IMR-90 (cell line): Measurements from ENCODE around the gene SLIT3. TPM values are rescaled to one million over a fixed set of nuclear protein-coding genes. Genes with fewer than 3 reads are reported as not detected.

ENCODE experiments used
- ATAC-seq: fragments of 200-7000 bp; cut with Tn5 transposase; 2 replicates; pipeline ENCODE4 v1.9.1; 2020; ENCODE audit warnings: low read depth, mild to moderate bottlenecking, moderate library complexity
- BruUV-seq: library from RNA; stranded (reverse); fragments of 400-500 nt; replicated peaks from 2 replicates; lab custom pipeline; 2021; lab: Mats Ljungman, UMichigan
- CTCF ChIA-PET: fragments of 300-600 bp; formaldehyde crosslinking; extraction: SDS; loops from one replicate; lab custom pipeline; 2021; ENCODE audit warnings: antibody characterized with exemption; lab: Yijun Ruan, JAX
- POLR2A ChIA-PET: fragments of 300-600 bp; sonication (Branson Sonifier 250); formaldehyde crosslinking; loops from one replicate; lab custom pipeline; 2022; ENCODE audit warnings: antibody characterized with exemption; ENCODE audit not compliant: unreplicated experiment; lab: Charles Lee
- DNase-seq: peaks from one replicate; pipeline ENCODE4 v3.0.0; 2013
- H2AFZ ChIP-seq: replicated peaks from 2 replicates; pipeline ENCODE3; 2013; ENCODE audit warnings: low read length, mild to moderate bottlenecking; ENCODE audit not compliant: poor library complexity
- H2AK5ac ChIP-seq: 2 replicates; pipeline ENCODE4 v1.6.1; 2013; ENCODE audit warnings: low read depth, low read length, inconsistent platforms
- H2AK9ac ChIP-seq: replicated peaks from 2 replicates; pipeline ENCODE3; 2013; ENCODE audit warnings: mild to moderate bottlenecking, low read depth, low read length, moderate library complexity; ENCODE audit not compliant: poor library complexity
- H2BK120ac ChIP-seq: 2 replicates; pipeline ENCODE4 v1.6.1; 2013; ENCODE audit warnings: low read depth, low read length, inconsistent platforms
- H2BK15ac ChIP-seq: 3 replicates; pipeline ENCODE4 v1.6.1; 2013; ENCODE audit warnings: low read depth, low read length, inconsistent platforms
- H2BK20ac ChIP-seq: 2 replicates; pipeline ENCODE4 v1.6.1; 2013; ENCODE audit warnings: low read depth, mild to moderate bottlenecking, inconsistent platforms, low read length, moderate library complexity
- H2BK5ac ChIP-seq: 2 replicates; pipeline ENCODE4 v1.6.1; 2013; ENCODE audit warnings: mild to moderate bottlenecking, low read depth, low read length, inconsistent platforms; ENCODE audit not compliant: poor library complexity, severe bottlenecking
- H3K14ac ChIP-seq: replicated peaks from 2 replicates; pipeline ENCODE4 v1.6.1; 2013; ENCODE audit warnings: low read depth, low read length, inconsistent platforms
- H3K18ac ChIP-seq: 2 replicates; pipeline ENCODE4 v1.6.1; 2013; ENCODE audit warnings: low read depth, low read length, control low read depth
- H3K23ac ChIP-seq: 2 replicates; pipeline ENCODE4 v1.6.1; 2013; ENCODE audit warnings: low read depth, low read length, inconsistent platforms
- H3K27ac ChIP-seq: 2 replicates; pipeline ENCODE4 v1.5.1; 2013; ENCODE audit warnings: mild to moderate bottlenecking, control low read depth, low read length; ENCODE audit not compliant: insufficient read depth
- H3K27me3 ChIP-seq: 2 replicates; pipeline ENCODE4 v1.6.1; 2013; ENCODE audit warnings: low read length; ENCODE audit not compliant: control insufficient read depth, insufficient read depth
- H3K36me3 ChIP-seq: 2 replicates; pipeline ENCODE4 v1.6.1; 2013; ENCODE audit warnings: low read length, mixed read lengths; ENCODE audit not compliant: control insufficient read depth, insufficient read depth
- H3K4ac ChIP-seq: 2 replicates; pipeline ENCODE4 v1.6.1; 2013; ENCODE audit warnings: low read depth, low read length, inconsistent platforms
- H3K4me1 ChIP-seq: 2 replicates; pipeline ENCODE4 v1.6.1; 2013; ENCODE audit warnings: low read length, mixed read lengths; ENCODE audit not compliant: control insufficient read depth, insufficient read depth
- H3K4me2 ChIP-seq: 2 replicates; pipeline ENCODE4 v1.6.1; 2013; ENCODE audit warnings: low read depth, mild to moderate bottlenecking, control low read depth, low read length, moderate library complexity
- H3K4me3 ChIP-seq: 2 replicates; pipeline ENCODE4 v1.5.1; 2013; ENCODE audit warnings: low read depth, mild to moderate bottlenecking, control low read depth, low read length, moderate library complexity; ENCODE audit not compliant: insufficient read depth
- H3K56ac ChIP-seq: 2 replicates; pipeline ENCODE4 v1.6.1; 2013; ENCODE audit warnings: low read length, inconsistent platforms; ENCODE audit not compliant: insufficient read depth; ENCODE audit errors: extremely low read depth
- H3K79me1 ChIP-seq, 2 experiments: 2 replicates each; pipeline ENCODE4 v1.6.1; 2013; ENCODE audit warnings: low read length in 2 of 2, inconsistent platforms in 1 of 2, low read depth in 1 of 2
- H3K9ac ChIP-seq: 2 replicates; pipeline ENCODE4 v1.6.1; 2013; ENCODE audit warnings: low read depth, low read length, control low read depth
- H3K9me1 ChIP-seq: 2 replicates; pipeline ENCODE4 v1.6.1; 2013; ENCODE audit warnings: low read length, inconsistent platforms; ENCODE audit not compliant: insufficient read depth
- H3K9me3 ChIP-seq: 2 replicates; pipeline ENCODE4 v1.6.1; 2013; ENCODE audit warnings: low read length; ENCODE audit not compliant: control insufficient read depth, insufficient read depth
- H4K20me1 ChIP-seq: 2 replicates; pipeline ENCODE4 v1.6.1; 2013; ENCODE audit warnings: low read length, inconsistent platforms; ENCODE audit not compliant: insufficient read depth
- H4K5ac ChIP-seq: 2 replicates; pipeline ENCODE4 v1.6.1; 2013; ENCODE audit warnings: mild to moderate bottlenecking, low read depth, low read length, control low read depth
- H4K8ac ChIP-seq, 2 experiments: 2 replicates each; pipeline ENCODE4 v1.6.1; 2013; ENCODE audit warnings: low read depth in 2 of 2, low read length in 2 of 2, control low read depth in 1 of 2, inconsistent platforms in 1 of 2
- H4K91ac ChIP-seq: 2 replicates; pipeline ENCODE4 v1.6.1; 2013; ENCODE audit warnings: low read depth, low read length, inconsistent platforms; ENCODE audit not compliant: insufficient read depth
- BHLHE40 ChIP-seq: fragments of 150-350 bp; IDR thresholded peaks from 2 replicates; pipeline ENCODE4 v1.6.1; 2016; ENCODE audit warnings: mild to moderate bottlenecking, low read depth, low read length
- CEBPB ChIP-seq: IDR thresholded peaks from 2 replicates; pipeline ENCODE4 v1.6.1; 2012; ENCODE audit warnings: low read depth, low read length, improper control_type of control experiment
- CTCF ChIP-seq: conservative IDR thresholded peaks from 2 replicates; pipeline ENCODE4 v1.5.1; 2012; ENCODE audit warnings: mild to moderate bottlenecking, low read depth, low read length, improper control_type of control experiment
- ELK1 ChIP-seq: fragments of 150-350 bp; IDR thresholded peaks from 2 replicates; pipeline ENCODE4 v1.6.1; 2016; ENCODE audit warnings: low read depth, mild to moderate bottlenecking, low read length, moderate library complexity, borderline replicate concordance
- FOS ChIP-seq: fragments of 150-350 bp; IDR thresholded peaks from 2 replicates; pipeline ENCODE4 v1.6.1; 2016; ENCODE audit warnings: low read depth, low read length
- MXI1 ChIP-seq: IDR thresholded peaks from 2 replicates; pipeline ENCODE4 v1.6.1; 2012; ENCODE audit warnings: low read depth, mild to moderate bottlenecking, low read length, moderate library complexity, borderline replicate concordance
- NFE2L2 ChIP-seq: fragments of 150-350 bp; IDR thresholded peaks from 2 replicates; pipeline ENCODE4 v1.6.1; 2016; ENCODE audit warnings: low read depth, mild to moderate bottlenecking, low read length
- RCOR1 ChIP-seq: IDR thresholded peaks from 2 replicates; pipeline ENCODE4 v1.6.1; 2012; ENCODE audit warnings: mild to moderate bottlenecking, low read length, improper control_type of control experiment; ENCODE audit not compliant: insufficient replicate concordance
- SMC3 ChIP-seq: fragments of 150-350 bp; IDR thresholded peaks from 2 replicates; pipeline ENCODE4 v1.6.1; 2016; ENCODE audit warnings: low read depth, mild to moderate bottlenecking, antibody characterized with exemption, low read length, moderate library complexity
- USF2 ChIP-seq: fragments of 150-350 bp; IDR thresholded peaks from 2 replicates; pipeline ENCODE4 v1.6.1; 2017; ENCODE audit warnings: mild to moderate bottlenecking, antibody characterized with exemption, low read length, low read depth
- WGBS, 2 experiments: methylation state at CpG; one replicate each; pipeline versions ENCODE4 v1.1.5 to v1.1.7; 2013; ENCODE audit warnings: missing lambda C conversion rate in 2 of 2; ENCODE audit not compliant: insufficient read length in 1 of 2; ENCODE audit errors: extremely low coverage in 2 of 2; 5-methylcytosine and 5-hydroxymethylcytosine counted together
- dilution Hi-C: fragments of 300-500 bp; cut with HindIII; formaldehyde crosslinking; loops from one replicate; pipeline ENCODE4 v1.14.3; 2018; ENCODE audit warnings: low sequenced_read_pairs; ENCODE audit not compliant: unreplicated experiment
- in situ Hi-C: fragments of 300-500 bp; cut with MboI; formaldehyde crosslinking; loops from 3 replicates; pipeline ENCODE4 v1.14.3; 2019; ENCODE audit warnings: low sequenced_read_pairs, inconsistent platforms, mixed read lengths
- intact Hi-C: fragments of 100-400 bp; cut with micrococcal nuclease; formaldehyde crosslinking; loops from 2 replicates; pipeline ENCODE4 v1.10.0; 2022
- polyA plus RNA-seq, 3 experiments: library from polyadenylated mRNA; depleted of rRNA; stranded (reverse); fragments of >200 nt; gene quantifications; 2 replicates each; pipeline ENCODE4 v1.2.3, GENCODE V29; 2012; ENCODE audit warnings: low replicate concordance in 1 of 3
- total RNA-seq: library from RNA; depleted of rRNA; stranded (reverse); fragments of >200 nt; gene quantifications from 2 replicates; pipeline ENCODE4 v1.2.3, GENCODE V29; 2012

Gene SLIT3
- total and polyA plus RNA-seq, 2 of the 4 experiments (the other 2 are of a cell fraction): 0.18 to 0.50 TPM

- no peak overlapping the region for H3K23ac ChIP-seq
- dilution Hi-C loops: no loop called here
Measured at GRCh38 chr5:168887931-168888330, 413.0 kb downstream of the SLIT3 start.

More at GRCh38 chr5:168887931-168888330, 413.0 kb downstream of the SLIT3 start:
- no TSS peak for BruUV-seq
- Histone ChIP-seq H2AK5ac (no peak overlapping the region), H2BK20ac (no peak overlapping the region), H3K4ac (no peak overlapping the region), H3K79me1 (no peaks in the 10 kb centered on the region), H2AK9ac (no peak overlapping the region), H3K4me3 (no peak overlapping the region), H3K9me1 (no peaks in the 10 kb centered on the region), H4K91ac (no peak overlapping the region), H3K4me1 (no peaks in the 10 kb centered on the region), H3K9me3 (no peaks in the 10 kb centered on the region), H3K4me2 (no peak overlapping the region), H2BK120ac (no peak overlapping the region), H3K27me3 (no peaks in the 10 kb centered on the region), H2BK5ac (no peak overlapping the region), H2BK15ac (no peak overlapping the region), H3K14ac (no peak overlapping the region), H4K8ac (no peak overlapping the region), H4K20me1 (no peaks in the 10 kb centered on the region), H3K56ac (no peak overlapping the region), H3K9ac (no peak overlapping the region), H3K27ac (no peak overlapping the region), H4K5ac (no peak overlapping the region), H3K18ac (no peak overlapping the region), H3K36me3 (no peaks in the 10 kb centered on the region), H2AFZ (no peak overlapping the region)
- TF ChIP-seq NFE2L2 (no peak), CTCF (no peak), CEBPB (no peak), USF2 (no peak), BHLHE40 (no peak), MXI1 (no peak), SMC3 (no peak), RCOR1 (no peak), ELK1 (no peak), FOS (no peak)
- in situ Hi-C loops: no loop called here
- DNase-seq (no peak), ATAC-seq (no peak)
- 47% methylated on average over 3 of the region's 3 CpGs; no CpG with 5 or more reads in 1 of the 2 experiments for WGBS, 2 experiments
- POLR2A ChIA-PET: no interaction called here
- intact Hi-C loops: no loop called here
- CTCF ChIA-PET: no interaction called here
